Lower leg skin (tissue), 3 donors: ENCODE data around the gene GALNS.

Experiments
- POLR2A ChIP-seq, 2 donors: fragments of 450-650 bp; IDR thresholded peaks; one replicate each; pipeline ENCODE4 v1.6.1; 2016 to 2017; ENCODE audit warnings: antibody characterized with exemption in 2 of 2, mild to moderate bottlenecking in 1 of 2, moderate library complexity in 1 of 2
- TF ChIP-seq, protein P1 (sequence below), 3 donors: fragments of 450-650 bp; IDR thresholded peaks; one replicate each; pipeline ENCODE4 v1.5.1; 2016; ENCODE audit warnings: antibody characterized with exemption in 3 of 3, mild to moderate bottlenecking in 3 of 3, moderate library complexity in 2 of 3

DNA sequence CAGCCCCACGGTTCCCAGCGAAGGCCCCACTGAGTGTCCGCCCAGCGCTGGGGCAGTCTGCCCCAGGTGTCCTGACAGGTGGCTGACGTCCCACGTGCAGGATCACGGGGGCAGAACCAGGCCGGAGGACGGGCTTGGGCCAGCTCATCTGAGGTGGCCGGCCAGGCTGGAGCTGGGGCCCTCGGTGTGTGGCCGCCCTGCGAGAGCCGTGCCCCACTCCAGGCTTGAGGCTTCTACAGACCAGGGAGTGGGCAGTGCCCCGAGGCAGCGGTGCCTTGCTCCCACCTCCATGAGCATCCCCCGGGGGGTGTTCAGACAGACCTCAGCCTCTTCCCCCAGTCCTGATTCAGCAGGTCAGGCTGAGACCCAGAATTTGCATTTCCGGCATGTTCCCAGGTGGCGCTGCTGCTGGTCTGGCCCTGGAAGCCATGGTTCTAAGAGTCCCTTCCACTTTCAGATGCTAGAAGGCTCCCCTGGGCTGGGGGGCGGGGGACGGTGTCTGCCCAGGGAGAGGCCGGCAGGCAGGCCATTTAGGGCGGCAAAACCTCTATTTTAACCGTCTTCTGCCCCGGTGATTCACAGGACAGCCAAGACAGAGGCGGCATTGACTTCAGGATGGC, 45.1 kb upstream of the GALNS start:
- no peak for TF ChIP-seq POLR2A (IDR thresholded peaks at IDR 0.05)
- TF ChIP-seq, protein P1, sequence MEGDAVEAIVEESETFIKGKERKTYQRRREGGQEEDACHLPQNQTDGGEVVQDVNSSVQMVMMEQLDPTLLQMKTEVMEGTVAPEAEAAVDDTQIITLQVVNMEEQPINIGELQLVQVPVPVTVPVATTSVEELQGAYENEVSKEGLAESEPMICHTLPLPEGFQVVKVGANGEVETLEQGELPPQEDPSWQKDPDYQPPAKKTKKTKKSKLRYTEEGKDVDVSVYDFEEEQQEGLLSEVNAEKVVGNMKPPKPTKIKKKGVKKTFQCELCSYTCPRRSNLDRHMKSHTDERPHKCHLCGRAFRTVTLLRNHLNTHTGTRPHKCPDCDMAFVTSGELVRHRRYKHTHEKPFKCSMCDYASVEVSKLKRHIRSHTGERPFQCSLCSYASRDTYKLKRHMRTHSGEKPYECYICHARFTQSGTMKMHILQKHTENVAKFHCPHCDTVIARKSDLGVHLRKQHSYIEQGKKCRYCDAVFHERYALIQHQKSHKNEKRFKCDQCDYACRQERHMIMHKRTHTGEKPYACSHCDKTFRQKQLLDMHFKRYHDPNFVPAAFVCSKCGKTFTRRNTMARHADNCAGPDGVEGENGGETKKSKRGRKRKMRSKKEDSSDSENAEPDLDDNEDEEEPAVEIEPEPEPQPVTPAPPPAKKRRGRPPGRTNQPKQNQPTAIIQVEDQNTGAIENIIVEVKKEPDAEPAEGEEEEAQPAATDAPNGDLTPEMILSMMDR (IDR thresholded peaks at IDR 0.05) = no peak
